Uterus (tissue), 4 donors: ENCODE results near the gene ANKDD1B. TPM values are rescaled to one million over a fixed set of nuclear protein-coding genes. Genes with fewer than 3 reads are reported as not detected.
"Not testable (repeated sequence)": the region's sequence is repeated elsewhere in the genome, so short reads cannot be mapped to it uniquely, and the experiment has no call there.

Experiments
- DNase-seq, 2 donors: peaks; one replicate each; pipeline ENCODE4 v3.0.0-alpha.2; 2019 to 2020
- H3K27ac ChIP-seq, 2 donors: fragments of 200-600 bp; sonication (generic); 1 replicate in 1 of 2; 2 replicates in 1 of 2; pipeline ENCODE4 v1.5.1; 2016 to 2018
- H3K27me3 ChIP-seq, 2 donors: fragments of 200-600 bp; sonication (generic); one replicate each; pipeline ENCODE4 v1.5.1; 2018 to 2019; ENCODE audit warnings: control low read depth in 1 of 2
- H3K36me3 ChIP-seq, 2 donors: fragments of 200-600 bp; sonication (generic); one replicate each; pipeline ENCODE4 v1.5.1; 2019; ENCODE audit warnings: control low read depth in 1 of 2
- H3K4me1 ChIP-seq, 2 donors: fragments of 200-600 bp; sonication (generic); one replicate each; pipeline ENCODE4 v1.5.1; 2018 to 2019; ENCODE audit warnings: control low read depth in 1 of 2
- H3K4me3 ChIP-seq, 2 donors: fragments of 200-600 bp; sonication (generic); 1 replicate in 1 of 2; 2 replicates in 1 of 2; pipeline ENCODE4 v1.5.1; 2018 to 2019; ENCODE audit warnings: mild to moderate bottlenecking in 1 of 2
- H3K9me3 ChIP-seq, 2 donors: fragments of 200-600 bp; sonication (generic); one replicate each; pipeline ENCODE4 v1.5.1; 2019; ENCODE audit warnings: control low read depth in 1 of 2
- CTCF ChIP-seq, 4 experiments: fragments of 200-600 bp in 2 of 4; fragments of 450-650 bp in 2 of 4; sonication (generic) in 2 of 4; IDR thresholded peaks; one replicate each; pipeline ENCODE4 v1.5.1; 2016 to 2019; ENCODE audit warnings: antibody characterized with exemption in 4 of 4, mild to moderate bottlenecking in 2 of 4, moderate library complexity in 1 of 4
- POLR2A ChIP-seq, 2 donors: fragments of 450-650 bp; IDR thresholded peaks; one replicate each; pipeline ENCODE4 v1.6.1; 2016; ENCODE audit warnings: antibody characterized with exemption in 2 of 2, mild to moderate bottlenecking in 1 of 2, moderate library complexity in 1 of 2
- intact Hi-C: fragments of 100-400 bp; cut with DNase I; formaldehyde crosslinking; loops from one replicate; pipeline ENCODE4 v1.15.1; 2023; ENCODE audit warnings: low total_unique reads
- total RNA-seq, 4 donors: library from RNA; depleted of rRNA in 3 of 4; stranded (reverse); fragments of >200 nt in 3 of 4; gene quantifications; one replicate each; pipeline versions ENCODE4 v1.1.0 to v1.2.4, GENCODE V29; 2014 to 2023
- donor health status: DM: yes; HTN: yes; CAD: no.

Gene ANKDD1B
- total RNA-seq, 4 donors from 2014 or later: 1.1 to 1.2 TPM; not detected in 2

- intact Hi-C loops: no loop called here
These were observed 1.1 kb upstream of the ANKDD1B start for GRCh38 chr5:75610201-75610600.

GRCh38 chr5:75610859-75611310, 368 bp upstream of the ANKDD1B start:
- intact Hi-C loops, H3K27ac ChIP-seq, H3K27me3 ChIP-seq, H3K4me1 ChIP-seq, H3K36me3 ChIP-seq, DNase-seq, H3K9me3 ChIP-seq: not testable (repeated sequence)
- H3K4me3 ChIP-seq: peak overlapping the region; percentile 36 to 41

More at GRCh38 chr5:75610201-75610600, 1.1 kb upstream of the ANKDD1B start:
- Histone ChIP-seq H3K27me3 (no peaks in the 10 kb centered on the region), H3K36me3 (no peaks in the 10 kb centered on the region), H3K4me1 (no peaks in the 10 kb centered on the region), H3K9me3 (no peaks in the 10 kb centered on the region), H3K27ac (no peak overlapping the region), H3K4me3 (no peak overlapping the region)
- DNase-seq: no peak
- no peak for TF ChIP-seq CTCF (IDR thresholded peaks at IDR 0.05)
- TF ChIP-seq POLR2A (IDR thresholded peaks at IDR 0.05): no peak

GRCh38 chr5:75612226-75612569, 945 bp downstream of the ANKDD1B start:
- TF ChIP-seq CTCF (IDR thresholded peaks at IDR 0.05): no peak
- no peak for TF ChIP-seq POLR2A (IDR thresholded peaks at IDR 0.05)
- intact Hi-C loops: no loop called here
- Histone ChIP-seq H3K4me1 (no peaks in the 10 kb centered on the region), H3K27me3 (no peaks in the 10 kb centered on the region), H3K36me3 (no peaks in the 10 kb centered on the region), H3K27ac (no peak overlapping the region), H3K9me3 (no peaks in the 10 kb centered on the region), H3K4me3 (peak overlapping the region; percentile 36 to 41)
- no peak for DNase-seq

- intact Hi-C loops: no loop called here
- no peak for DNase-seq
- TF ChIP-seq POLR2A (IDR thresholded peaks at IDR 0.05) (no peak), CTCF (IDR thresholded peaks at IDR 0.05) (no peak)
- no peaks in the 10 kb centered on the region for H3K9me3 ChIP-seq
- no peaks in the 10 kb centered on the region for H3K4me1 ChIP-seq
- no peaks in the 10 kb centered on the region for H3K36me3 ChIP-seq
- H3K27me3 ChIP-seq: no peaks in the 10 kb centered on the region
- no peak overlapping the region for H3K27ac ChIP-seq
- H3K4me3 ChIP-seq: no peak overlapping the region
These were observed 1.6 kb downstream of the ANKDD1B start for GRCh38 chr5:75612901-75613300.

GRCh38 chr5:75614176-75614575, 2.9 kb downstream of the ANKDD1B start:
- intact Hi-C loops: no loop called here
- Histone ChIP-seq H3K27ac (no peak overlapping the region), H3K9me3 (no peaks in the 10 kb centered on the region), H3K4me3 (no peak overlapping the region), H3K36me3 (no peaks in the 10 kb centered on the region), H3K27me3 (no peaks in the 10 kb centered on the region), H3K4me1 (no peaks in the 10 kb centered on the region)
- DNase-seq: no peak
- no peak for TF ChIP-seq CTCF (IDR thresholded peaks at IDR 0.05)
- TF ChIP-seq POLR2A (IDR thresholded peaks at IDR 0.05): no peak

- Histone ChIP-seq H3K4me1 (no peaks in the 10 kb centered on the region), H3K27me3 (no peaks in the 10 kb centered on the region), H3K9me3 (no peaks in the 10 kb centered on the region), H3K4me3 (no peak overlapping the region), H3K27ac (peak overlapping the region; percentile 34 to 40), H3K36me3 (no peaks in the 10 kb centered on the region)
- DNase-seq: no peak
- intact Hi-C loops: no loop called here
- no peak for TF ChIP-seq CTCF (IDR thresholded peaks at IDR 0.05)
- no peak for TF ChIP-seq POLR2A (IDR thresholded peaks at IDR 0.05)
These were observed 5.2 kb downstream of the ANKDD1B start for GRCh38 chr5:75616371-75616881.
